Measurements from ENCODE around the gene PPP3R1. TPM values are rescaled to one million over a fixed set of nuclear protein-coding genes. Genes with fewer than 3 reads are reported as not detected.

Gene PPP3R1, protein sequence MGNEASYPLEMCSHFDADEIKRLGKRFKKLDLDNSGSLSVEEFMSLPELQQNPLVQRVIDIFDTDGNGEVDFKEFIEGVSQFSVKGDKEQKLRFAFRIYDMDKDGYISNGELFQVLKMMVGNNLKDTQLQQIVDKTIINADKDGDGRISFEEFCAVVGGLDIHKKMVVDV
- total RNA-seq = 10 to 100 TPM; 57.4 to 59.5 TPM
- 46.4 TPM for polyA plus RNA-seq (2013, experiment 1 of 2)
- polyA plus RNA-seq (2013, experiment 2 of 2) = 44.5 TPM
- long read RNA-seq, experiment 1, partial matches to known transcripts = 1 of 6 reads
- long read RNA-seq, experiment 1, other reads (novel, unspliced or antisense) = 1 of 6 reads
- long read RNA-seq, experiment 2, transcript PPP3R1-201 (6 exons, 3,023 nt) = major isoform, 5 of 17 reads
- long read RNA-seq, experiment 2, partial matches to known transcripts = 4 of 17 reads
- long read RNA-seq, experiment 2, other reads (novel, unspliced or antisense) = 8 of 17 reads
- long read RNA-seq, experiment 3, partial matches to known transcripts = 0 of 1 reads
- long read RNA-seq, experiment 3, other reads (novel, unspliced or antisense) = 1 of 1 reads
- long read RNA-seq, experiment 4, partial matches to known transcripts = 0 of 4 reads
- long read RNA-seq, experiment 4, other reads (novel, unspliced or antisense) = 4 of 4 reads

DNA sequence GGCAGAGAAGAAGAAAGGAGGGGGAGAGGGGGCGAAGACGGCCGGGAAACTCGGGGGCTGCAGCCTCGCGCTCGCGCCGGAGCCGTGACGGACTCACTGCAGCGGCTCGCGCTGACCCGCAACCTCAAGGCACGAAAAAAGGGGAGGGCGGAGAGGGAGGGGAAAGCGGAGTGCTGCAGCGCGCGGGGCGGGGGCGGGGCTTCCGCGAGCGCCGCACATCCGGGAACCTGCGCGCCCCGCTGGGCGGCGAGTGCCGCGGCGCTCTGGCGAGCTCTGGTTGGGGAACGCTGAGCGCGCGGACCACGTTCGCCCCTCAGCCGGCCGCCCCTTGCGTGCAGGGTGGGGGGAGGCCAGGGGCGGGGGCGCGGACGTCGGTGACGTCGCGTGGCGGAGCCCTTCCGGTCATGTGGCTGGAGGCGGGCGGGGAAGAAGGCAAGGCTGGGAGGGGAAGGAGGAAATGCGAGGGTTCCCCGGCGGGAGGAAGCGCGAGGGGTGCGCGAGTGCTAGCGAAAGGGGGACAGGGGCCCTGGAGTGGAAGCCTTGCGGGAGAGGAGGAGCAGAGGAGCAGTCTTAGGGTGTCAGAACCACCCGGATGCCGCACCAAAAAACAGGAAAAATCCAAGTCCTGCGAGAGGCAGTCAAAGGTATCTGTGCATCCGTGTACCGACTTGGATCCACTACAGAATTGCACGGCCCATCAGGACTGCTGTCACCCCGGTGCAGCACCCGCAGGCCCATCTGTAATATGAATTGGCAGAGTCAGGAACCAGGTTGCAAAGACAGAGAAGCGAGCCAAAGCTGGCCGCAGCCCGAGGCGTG, at the start of gene PPP3R1:
TSS of gene PPP3R1 (minus strand) at position 133 of the 819 bp plus-strand sequence. CDS start 405 bp downstream, outside the sequence.
- H3K36me3 Mint-ChIP-seq (ENCODE audit: low read depth) = peaks cover 3% of the 10 kb centered on the region
- H3K27ac Mint-ChIP-seq = peak within 1 kb of the TSS; percentile 99
- Histone ChIP-seq H3K4me3 (ENCODE audit: low read length) (peak within 1 kb of the TSS; percentile 99), H3K9me3 (ENCODE audit: control insufficient read depth, low read length) (no peaks in the 10 kb centered on the region), H3K36me3 (ENCODE audit: control insufficient read depth, insufficient read depth, low read length) (no peaks in the 10 kb centered on the region), H3K9ac (ENCODE audit: extremely low read depth, low read length, poor library complexity, severe bottlenecking) (peak within 1 kb of the TSS; percentile 92), H3K27ac (ENCODE audit: low read depth, low read length) (peak within 1 kb of the TSS; percentile 95), H3K4me1 (ENCODE audit: control insufficient read depth, insufficient read depth, low read length) (peaks cover 10% of the 10 kb centered on the region), H3K27me3 (ENCODE audit: control insufficient read depth, insufficient read depth, low read length, poor library complexity, severe bottlenecking) (no peaks in the 10 kb centered on the region)
- WGBS, 2 experiments (ENCODE audit: insufficient coverage in 1 of 2, insufficient read length in 1 of 2) = 0 to 1% methylated on average over 17 to 79 of the region's 79 CpGs
- H3K4me3 Mint-ChIP-seq = peak within 1 kb of the TSS; percentile 97
- H3K9me3 Mint-ChIP-seq = no peaks in the 10 kb centered on the region
- H3K27me3 Mint-ChIP-seq (ENCODE audit: insufficient read depth) = no peaks in the 10 kb centered on the region
- peaks cover 10% of the 10 kb centered on the region for H3K4me1 Mint-ChIP-seq
- peak; percentile 98 for DNase-seq
- TF ChIP-seq, protein P1, sequence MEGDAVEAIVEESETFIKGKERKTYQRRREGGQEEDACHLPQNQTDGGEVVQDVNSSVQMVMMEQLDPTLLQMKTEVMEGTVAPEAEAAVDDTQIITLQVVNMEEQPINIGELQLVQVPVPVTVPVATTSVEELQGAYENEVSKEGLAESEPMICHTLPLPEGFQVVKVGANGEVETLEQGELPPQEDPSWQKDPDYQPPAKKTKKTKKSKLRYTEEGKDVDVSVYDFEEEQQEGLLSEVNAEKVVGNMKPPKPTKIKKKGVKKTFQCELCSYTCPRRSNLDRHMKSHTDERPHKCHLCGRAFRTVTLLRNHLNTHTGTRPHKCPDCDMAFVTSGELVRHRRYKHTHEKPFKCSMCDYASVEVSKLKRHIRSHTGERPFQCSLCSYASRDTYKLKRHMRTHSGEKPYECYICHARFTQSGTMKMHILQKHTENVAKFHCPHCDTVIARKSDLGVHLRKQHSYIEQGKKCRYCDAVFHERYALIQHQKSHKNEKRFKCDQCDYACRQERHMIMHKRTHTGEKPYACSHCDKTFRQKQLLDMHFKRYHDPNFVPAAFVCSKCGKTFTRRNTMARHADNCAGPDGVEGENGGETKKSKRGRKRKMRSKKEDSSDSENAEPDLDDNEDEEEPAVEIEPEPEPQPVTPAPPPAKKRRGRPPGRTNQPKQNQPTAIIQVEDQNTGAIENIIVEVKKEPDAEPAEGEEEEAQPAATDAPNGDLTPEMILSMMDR (conservative IDR thresholded peaks at IDR 0.05) = no peak

DNA sequence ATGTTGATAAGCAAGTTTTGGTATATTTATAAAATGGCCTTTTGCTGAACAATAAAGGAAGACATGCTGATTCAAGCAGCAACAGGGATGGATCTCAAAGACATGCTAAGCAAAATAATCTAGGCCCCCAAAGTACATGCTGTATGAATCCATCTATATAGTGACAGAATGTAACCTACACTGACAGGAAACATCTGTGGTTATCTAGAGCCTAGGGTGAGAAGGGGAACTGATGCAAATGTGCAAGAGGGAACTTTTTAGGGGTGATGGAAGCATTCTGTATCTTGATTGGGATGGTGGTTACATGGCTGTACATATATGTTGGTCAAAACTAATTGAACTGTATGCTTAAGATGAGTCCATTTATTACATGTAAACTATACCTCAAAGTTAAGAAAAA, 43.2 kb upstream of the PPP3R1 start:
- H3K9me3 Mint-ChIP-seq = no peaks in the 10 kb centered on the region
- H3K36me3 Mint-ChIP-seq (ENCODE audit: low read depth) = no peaks in the 10 kb centered on the region
- no peaks in the 10 kb centered on the region for H3K4me1 Mint-ChIP-seq
- H3K36me3 ChIP-seq (ENCODE audit: control insufficient read depth, insufficient read depth, low read length) = no peaks in the 10 kb centered on the region
- no peak for DNase-seq
- TF ChIP-seq, protein P1 (conservative IDR thresholded peaks at IDR 0.05) = no peak
- no peaks in the 10 kb centered on the region for H3K4me1 ChIP-seq (ENCODE audit: control insufficient read depth, insufficient read depth, low read length)
- no peak overlapping the region for H3K27ac ChIP-seq (ENCODE audit: low read depth, low read length)
- no peaks in the 10 kb centered on the region for H3K9me3 ChIP-seq (ENCODE audit: control insufficient read depth, low read length)
- no peaks in the 10 kb centered on the region for H3K27me3 ChIP-seq (ENCODE audit: control insufficient read depth, insufficient read depth, low read length, poor library complexity, severe bottlenecking)
- no peaks in the 10 kb centered on the region for H3K27me3 Mint-ChIP-seq (ENCODE audit: insufficient read depth)
- no peak overlapping the region for H3K9ac ChIP-seq (ENCODE audit: extremely low read depth, low read length, poor library complexity, severe bottlenecking)
- H3K27ac Mint-ChIP-seq = no peak overlapping the region
- no peak overlapping the region for H3K4me3 ChIP-seq (ENCODE audit: low read length)
- H3K4me3 Mint-ChIP-seq = no peak overlapping the region

DNA sequence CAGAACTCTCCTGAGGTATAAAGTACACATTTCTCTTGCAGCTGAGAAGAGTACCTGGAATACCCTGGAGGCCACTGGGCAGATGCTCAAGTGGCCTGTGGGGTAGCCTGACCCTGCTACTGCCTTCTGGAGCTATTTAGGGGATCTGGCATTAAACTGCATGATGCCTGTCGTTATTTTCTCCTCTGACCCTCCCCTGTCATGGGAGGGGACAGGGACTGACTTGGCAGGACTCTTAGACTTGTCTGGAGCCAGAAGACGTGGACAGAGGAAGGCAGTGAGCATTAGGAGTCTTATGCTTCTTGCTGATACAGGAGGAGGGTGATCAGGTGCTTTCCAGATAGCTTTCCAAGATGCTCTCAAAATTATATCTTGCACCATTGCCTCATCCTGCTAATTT, 42.6 kb upstream of the PPP3R1 start:
- H3K27me3 ChIP-seq (ENCODE audit: control insufficient read depth, insufficient read depth, low read length, poor library complexity, severe bottlenecking) = no peaks in the 10 kb centered on the region
- no peaks in the 10 kb centered on the region for H3K36me3 Mint-ChIP-seq (ENCODE audit: low read depth)
- no peak overlapping the region for H3K9ac ChIP-seq (ENCODE audit: extremely low read depth, low read length, poor library complexity, severe bottlenecking)
- no peaks in the 10 kb centered on the region for H3K36me3 ChIP-seq (ENCODE audit: control insufficient read depth, insufficient read depth, low read length)
- H3K4me1 ChIP-seq (ENCODE audit: control insufficient read depth, insufficient read depth, low read length) = no peaks in the 10 kb centered on the region
- no peak overlapping the region for H3K27ac Mint-ChIP-seq
- H3K9me3 Mint-ChIP-seq = no peaks in the 10 kb centered on the region
- H3K27me3 Mint-ChIP-seq (ENCODE audit: insufficient read depth) = no peaks in the 10 kb centered on the region
- H3K4me3 ChIP-seq (ENCODE audit: low read length) = no peak overlapping the region
- H3K27ac ChIP-seq (ENCODE audit: low read depth, low read length) = no peak overlapping the region
- TF ChIP-seq, protein P1 (conservative IDR thresholded peaks at IDR 0.05) = no peak
- H3K9me3 ChIP-seq (ENCODE audit: control insufficient read depth, low read length) = no peaks in the 10 kb centered on the region
- WGBS, 2 experiments (ENCODE audit: insufficient coverage in 1 of 2, insufficient read length in 1 of 2) = 72 to 73% methylated on average over 2 of the region's 2 CpGs
- DNase-seq = no peak
- no peak overlapping the region for H3K4me3 Mint-ChIP-seq
- no peaks in the 10 kb centered on the region for H3K4me1 Mint-ChIP-seq
